Smooth muscle cell of the brain vasculature (primary cell): ENCODE data around the gene PPP1R14C.

Experiments
- DNase-seq: peaks from one replicate; pipeline ENCODE4 v3.0.0-alpha.2; 2012; ENCODE audit warnings: low read depth, low spot score

Gene PPP1R14C

DNA sequence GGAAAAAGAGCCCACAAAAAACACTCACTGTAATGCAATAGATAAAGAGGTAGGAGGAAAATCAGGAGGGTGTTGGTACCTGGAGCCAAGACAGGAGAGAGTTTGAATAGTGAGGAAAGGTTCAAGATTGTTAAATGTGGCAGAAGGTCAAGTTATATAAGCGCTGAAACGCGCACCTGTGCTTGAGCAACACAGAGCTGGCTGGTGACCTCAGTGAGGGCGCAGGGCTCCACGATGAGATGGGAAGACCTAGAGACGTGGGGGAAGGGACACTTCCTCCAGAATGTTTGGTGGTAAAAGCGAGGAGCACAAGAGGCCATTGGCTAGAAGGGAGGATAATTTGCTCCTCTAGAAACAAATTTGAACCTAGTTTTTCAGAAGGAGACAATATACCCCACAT is 4.2 kb upstream of the PPP1R14C start:
- no peak for DNase-seq

DNA sequence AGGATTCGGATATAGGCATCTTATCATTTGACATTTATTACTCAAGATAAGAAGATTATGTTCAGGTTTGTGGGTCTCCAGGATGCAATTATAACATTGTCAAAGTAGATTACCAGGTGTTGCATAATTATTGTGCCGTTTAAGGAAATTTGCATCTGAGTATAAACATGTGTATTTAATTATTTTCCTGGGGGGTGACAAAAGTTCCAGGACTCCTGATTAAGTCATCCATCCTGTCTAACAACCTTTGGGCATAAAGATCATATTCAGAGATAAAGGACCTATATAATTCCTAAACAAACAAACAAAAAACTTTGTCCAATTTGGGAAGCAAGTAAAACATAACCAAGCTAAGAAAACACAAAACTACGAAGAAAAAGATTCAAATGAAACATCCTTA is 3.3 kb upstream of the PPP1R14C start:
- DNase-seq, result no peak

- no peak for DNase-seq
Measured at GRCh38 chr6:150140236-150140969, 2.4 kb upstream of the PPP1R14C start.

DNA sequence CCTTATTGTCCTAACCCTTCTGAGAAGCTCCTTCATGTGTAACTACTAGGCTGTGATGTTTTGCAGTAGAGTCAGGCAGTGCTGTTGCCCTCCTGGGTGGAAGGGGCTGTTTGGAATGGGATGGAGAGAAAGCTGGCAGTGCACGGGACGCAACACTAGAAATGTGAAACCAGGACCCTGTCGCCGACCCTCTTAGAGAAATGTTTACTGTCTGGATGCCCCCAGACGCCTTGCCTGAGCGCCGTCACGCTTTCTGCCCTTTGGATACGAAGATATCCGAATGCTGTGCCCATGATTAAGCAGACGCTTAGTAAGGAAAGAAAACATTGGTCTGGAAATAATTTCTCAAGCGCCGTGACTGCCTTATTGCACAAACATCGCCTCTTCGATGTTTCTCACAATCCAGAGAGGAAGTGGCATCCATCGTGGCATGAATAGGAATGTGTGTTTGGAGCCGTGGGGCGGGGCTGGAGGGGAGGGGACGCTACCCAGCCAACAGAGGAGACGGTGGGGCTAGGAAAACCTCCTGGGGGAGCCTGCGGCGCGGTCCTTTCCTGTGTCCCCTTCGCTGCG is 661 bp upstream of the PPP1R14C start:
- DNase-seq, result no peak

DNA sequence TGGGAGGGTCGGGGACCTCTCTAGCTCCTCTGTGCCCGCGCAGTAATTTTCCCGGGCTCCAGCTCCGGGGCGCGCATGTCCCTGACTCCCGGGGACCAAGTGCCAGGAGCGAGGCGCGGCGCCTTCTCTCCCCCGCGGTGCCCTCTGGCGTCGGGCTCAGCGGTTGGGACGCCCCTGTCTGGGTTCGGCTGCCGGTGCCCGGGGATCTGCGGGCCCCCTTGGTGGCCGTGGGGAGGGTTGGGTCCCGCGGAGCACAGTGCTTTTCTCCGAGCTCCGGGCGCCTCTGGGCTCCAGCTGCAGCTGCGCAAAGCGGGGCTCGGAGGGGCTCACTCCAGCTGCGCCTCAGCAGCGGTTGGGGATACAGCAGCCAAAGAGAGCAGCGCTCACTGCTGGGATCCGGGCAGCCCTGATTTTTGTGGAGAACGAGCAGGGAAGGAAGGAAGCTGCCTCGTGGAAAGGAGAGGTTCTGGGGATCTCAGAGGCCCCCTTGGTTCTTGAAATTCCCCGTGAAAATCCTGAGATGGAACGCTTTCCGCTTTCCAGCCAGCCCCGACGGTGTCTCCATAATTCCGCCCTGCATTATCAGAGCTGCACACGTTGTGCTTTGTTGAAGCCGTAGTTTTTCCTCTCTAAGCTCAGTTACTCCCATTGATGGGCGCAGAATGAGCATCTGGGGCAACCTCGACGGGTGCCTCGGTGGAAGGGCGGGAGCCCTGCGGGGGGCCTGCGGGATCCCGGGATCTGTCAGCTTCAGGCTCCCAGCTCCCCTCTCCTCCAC is 861 bp downstream of the PPP1R14C start:
- DNase-seq, result no peak

GRCh38 chr6:150144294-150144868 is 1.5 kb downstream of the PPP1R14C start:
- no peak for DNase-seq

DNA sequence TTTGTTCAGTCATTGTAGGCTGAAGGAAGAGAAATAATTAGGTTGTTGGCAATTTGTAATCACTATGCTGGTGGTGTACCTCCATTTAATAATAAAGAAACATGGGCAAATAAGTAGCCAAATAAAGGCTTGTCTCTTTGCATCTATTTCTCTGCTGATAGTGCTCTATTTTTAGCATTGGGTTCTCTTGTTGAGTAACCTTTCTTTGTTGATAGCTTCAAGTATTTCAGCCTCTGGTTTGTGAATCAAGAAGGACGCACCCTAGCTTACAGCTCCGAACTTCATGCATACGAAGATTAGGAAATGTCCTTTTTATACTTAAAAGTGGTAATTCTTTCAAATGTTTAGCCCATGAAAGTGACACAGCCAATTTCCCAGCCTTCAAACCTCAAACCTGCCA is 2.6 kb downstream of the PPP1R14C start:
- DNase-seq, result no peak

- DNase-seq, result no peak
Measured at GRCh38 chr6:150145830-150146229, 3.0 kb downstream of the PPP1R14C start.

- DNase-seq, result no peak
Measured at GRCh38 chr6:150146436-150146835, 3.6 kb downstream of the PPP1R14C start.

GRCh38 chr6:150149146-150149545 is 6.3 kb downstream of the PPP1R14C start:
- no peak for DNase-seq

- no peak for DNase-seq
Measured at GRCh38 chr6:150150458-150150820, 7.6 kb downstream of the PPP1R14C start.

GRCh38 chr6:150150821-150151646 is 8.2 kb downstream of the PPP1R14C start:
- DNase-seq, result no peak

DNA sequence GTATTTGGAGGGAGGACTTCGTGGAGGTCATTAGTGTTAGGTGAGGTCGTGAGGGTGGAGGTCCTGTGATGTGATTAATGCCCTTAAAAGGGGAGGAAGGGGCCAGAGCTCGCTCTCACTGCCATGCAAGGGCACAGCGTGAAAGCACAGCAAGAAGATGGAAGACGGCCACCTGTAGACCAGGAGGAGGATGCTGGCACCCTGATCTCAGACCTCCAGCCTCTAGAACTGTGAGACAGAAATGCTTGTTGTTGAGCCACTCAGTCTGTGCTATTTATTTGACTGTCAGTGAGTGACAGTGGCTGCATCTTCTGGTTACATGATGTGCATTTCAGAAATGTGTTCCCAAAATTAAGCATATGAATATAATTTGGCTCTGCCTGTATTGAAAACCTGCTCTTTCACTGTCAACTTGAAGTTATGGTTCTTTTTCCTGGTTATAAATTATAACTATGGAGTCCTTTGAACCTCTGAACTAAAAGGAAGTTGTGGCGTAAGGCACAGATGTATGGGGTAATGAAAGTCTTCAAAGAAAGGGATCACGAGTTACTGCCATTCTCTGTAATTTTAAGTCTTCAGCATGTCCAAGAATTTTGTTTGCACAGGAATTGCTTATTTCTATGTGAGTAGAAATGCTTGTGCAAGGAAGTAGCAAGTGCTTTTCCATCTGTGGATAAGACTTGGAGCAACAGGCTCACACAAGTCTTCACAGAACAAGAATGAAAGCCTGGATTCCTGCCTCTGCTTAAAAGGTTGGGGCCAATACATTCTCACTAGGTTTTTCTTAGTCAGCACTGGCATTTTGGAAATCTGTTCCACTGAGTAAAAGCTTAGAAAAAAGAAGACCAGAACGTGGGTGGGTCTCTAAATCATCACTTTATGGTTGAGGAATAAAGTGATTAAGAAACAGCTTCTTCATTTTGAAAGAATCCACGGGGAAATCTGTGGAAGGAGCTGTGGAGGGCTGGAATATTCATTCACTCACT is 10.3 kb downstream of the PPP1R14C start:
- DNase-seq, result no peak

- DNase-seq, result no peak
Measured at GRCh38 chr6:150153905-150154492, 11.2 kb downstream of the PPP1R14C start.

GRCh38 chr6:150156460-150156859 is 13.6 kb downstream of the PPP1R14C start:
- DNase-seq, result no peak

GRCh38 chr6:150157081-150157480 is 14.2 kb downstream of the PPP1R14C start:
- no peak for DNase-seq

GRCh38 chr6:150159757-150160156 is 16.9 kb downstream of the PPP1R14C start:
- DNase-seq, result no peak

DNA sequence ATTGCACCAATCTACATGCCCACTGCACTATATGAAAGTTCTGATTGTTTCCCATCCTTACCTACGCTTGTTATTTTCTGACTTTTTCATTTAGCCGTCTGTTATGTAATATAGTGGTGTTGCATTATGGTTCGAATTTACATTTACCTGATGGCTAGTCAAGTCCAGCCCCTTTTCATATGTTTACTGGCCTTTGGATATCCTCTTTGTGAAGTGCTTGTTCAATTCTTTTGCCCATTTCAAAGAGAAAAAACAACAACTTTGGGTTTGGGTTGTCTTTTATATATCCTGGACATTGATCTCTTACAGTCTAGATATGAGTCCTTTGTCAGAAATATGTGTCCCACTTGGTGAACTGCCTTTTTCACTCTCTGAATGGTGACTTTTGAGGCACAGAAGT is 21.1 kb downstream of the PPP1R14C start:
- DNase-seq, result no peak

GRCh38 chr6:150165020-150165702 is 22.3 kb downstream of the PPP1R14C start:
- no peak for DNase-seq
